Stomach (tissue), 9 donors: Measurements from ENCODE around the gene EOMES. TPM values are rescaled to one million over a fixed set of nuclear protein-coding genes. Genes with fewer than 3 reads are reported as not detected.

Experiments used
- DNase-seq, 2 donors: peaks; one replicate each; pipeline versions ENCODE4 v3.0.0 to v3.0.0-alpha.2; 2013 to 2019
- H3K27ac ChIP-seq, 5 donors: fragments of 200-600 bp in 4 of 5; sonication (generic) in 4 of 5; one replicate each; pipeline ENCODE4 v1.5.1; 2013 to 2019; ENCODE audit warnings: mild to moderate bottlenecking in 1 of 5, moderate library complexity in 1 of 5
- H3K27me3 ChIP-seq, 3 donors: fragments of 200-600 bp; sonication (generic); one replicate each; pipeline ENCODE4 v1.5.1; 2017 to 2019; ENCODE audit warnings: mixed run types in 1 of 3
- H3K36me3 ChIP-seq, 4 donors: fragments of 200-600 bp; sonication (generic); 1 replicate in 3 of 4; 2 replicates in 1 of 4; pipeline ENCODE4 v1.5.1; 2016 to 2019
- H3K4me1 ChIP-seq, 4 donors: fragments of 200-600 bp; sonication (generic); one replicate each; pipeline ENCODE4 v1.5.1; 2016 to 2019
- H3K4me3 ChIP-seq, 4 donors: fragments of 200-600 bp; sonication (generic) in 3 of 4; one replicate each; pipeline ENCODE4 v1.5.1; 2016 to 2019; ENCODE audit warnings: mild to moderate bottlenecking in 1 of 4
- H3K9me3 ChIP-seq, 4 donors: fragments of 200-600 bp; sonication (generic); one replicate each; pipeline ENCODE4 v1.5.1; 2016 to 2019
- EP300 ChIP-seq: sonication (generic); formaldehyde crosslinking; IDR thresholded peaks from one replicate; pipeline ENCODE4 v1.6.1; 2017; ENCODE audit warnings: antibody characterized with exemption
- POLR2A ChIP-seq, 4 donors: fragments of 450-650 bp; IDR thresholded peaks; one replicate each; pipeline ENCODE4 v1.6.1; 2016; ENCODE audit warnings: antibody characterized with exemption in 4 of 4, control low read depth in 2 of 4, mild to moderate bottlenecking in 1 of 4, moderate library complexity in 1 of 4
- POLR2AphosphoS5 ChIP-seq, 3 donors: sonication (generic); formaldehyde crosslinking; IDR thresholded peaks; one replicate each; pipeline ENCODE4 v1.6.1; 2016; ENCODE audit warnings: antibody characterized with exemption in 3 of 3
- WGBS, 5 donors: extraction: QIAGEN DNeasy Blood & Tissue Kit in 3 of 5; methylation state at CpG; one replicate each; pipeline versions ENCODE4 v1.1.5 to v1.1.7; 2013 to 2018; 5-methylcytosine and 5-hydroxymethylcytosine counted together
- intact Hi-C: fragments of 100-400 bp; cut with DNase I; formaldehyde crosslinking; loops from one replicate; pipeline ENCODE4 v1.15.1; 2023; ENCODE audit warnings: low total_unique reads
- polyA plus RNA-seq, 3 donors: library from polyadenylated mRNA; stranded (reverse); fragments of 200-250 nt; gene quantifications; one replicate each; pipeline ENCODE4 v1.2.3, GENCODE V29; 2013
- total RNA-seq, 5 donors: library from RNA; depleted of rRNA; stranded (reverse); fragments of >200 nt; gene quantifications; one replicate each; pipeline versions ENCODE4 v1.1.0 to v1.2.3, GENCODE V29; 2014 to 2016
- TF ChIP-seq, protein P1 (sequence below), 7 experiments: fragments of 450-650 bp in 4 of 7; fragments of 200-600 bp in 3 of 7; sonication (generic) in 3 of 7; IDR thresholded peaks; one replicate each; pipeline ENCODE4 v1.5.1; 2016 to 2019; ENCODE audit warnings: antibody characterized with exemption in 7 of 7, control low read depth in 2 of 7, mild to moderate bottlenecking in 1 of 7
- donor health status: healthy with polysubstance abuse.
- donor health status: Bipolar disorder and iron deficiency.
- donor health status: healthy.

EOMES gene
- total and polyA plus RNA-seq, 8 donors = 0.10 to 0.58 (median 0.34) TPM; not detected in 4

DNA sequence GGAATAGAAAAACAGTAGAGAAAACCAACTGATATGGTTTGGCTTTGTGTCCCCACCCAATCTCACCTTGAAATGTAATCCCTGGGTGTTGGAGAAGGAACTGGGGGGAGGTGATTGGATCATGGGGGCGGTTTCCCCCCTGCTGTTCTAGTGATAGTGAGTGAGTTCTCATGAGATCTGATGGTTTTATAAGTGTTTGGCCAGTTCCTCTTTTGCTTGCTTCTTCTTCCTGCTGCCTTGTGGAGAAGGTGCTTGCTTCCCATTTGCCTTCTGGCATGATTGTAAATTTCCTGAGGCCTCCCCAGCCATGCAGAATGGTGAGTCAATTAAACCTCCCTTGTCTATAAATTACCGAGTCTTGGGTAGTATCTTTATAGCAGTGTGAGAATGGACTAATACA is 48.4 kb downstream of the EOMES start:
- Histone ChIP-seq H3K36me3 (no peaks in the 10 kb centered on the region), H3K27me3 (no peaks in the 10 kb centered on the region), H3K4me1 (peaks cover 0 to 5% (median 3%) of the 10 kb centered on the region in 4 donors), H3K9me3 (no peaks in the 10 kb centered on the region), H3K4me3 (no peak overlapping the region), H3K27ac (no peak overlapping the region)
- 54 to 76% (median 60%) methylated on average over 2 of the region's 2 CpGs for WGBS, 5 donors
- TF ChIP-seq, protein P1, sequence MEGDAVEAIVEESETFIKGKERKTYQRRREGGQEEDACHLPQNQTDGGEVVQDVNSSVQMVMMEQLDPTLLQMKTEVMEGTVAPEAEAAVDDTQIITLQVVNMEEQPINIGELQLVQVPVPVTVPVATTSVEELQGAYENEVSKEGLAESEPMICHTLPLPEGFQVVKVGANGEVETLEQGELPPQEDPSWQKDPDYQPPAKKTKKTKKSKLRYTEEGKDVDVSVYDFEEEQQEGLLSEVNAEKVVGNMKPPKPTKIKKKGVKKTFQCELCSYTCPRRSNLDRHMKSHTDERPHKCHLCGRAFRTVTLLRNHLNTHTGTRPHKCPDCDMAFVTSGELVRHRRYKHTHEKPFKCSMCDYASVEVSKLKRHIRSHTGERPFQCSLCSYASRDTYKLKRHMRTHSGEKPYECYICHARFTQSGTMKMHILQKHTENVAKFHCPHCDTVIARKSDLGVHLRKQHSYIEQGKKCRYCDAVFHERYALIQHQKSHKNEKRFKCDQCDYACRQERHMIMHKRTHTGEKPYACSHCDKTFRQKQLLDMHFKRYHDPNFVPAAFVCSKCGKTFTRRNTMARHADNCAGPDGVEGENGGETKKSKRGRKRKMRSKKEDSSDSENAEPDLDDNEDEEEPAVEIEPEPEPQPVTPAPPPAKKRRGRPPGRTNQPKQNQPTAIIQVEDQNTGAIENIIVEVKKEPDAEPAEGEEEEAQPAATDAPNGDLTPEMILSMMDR (IDR thresholded peaks at IDR 0.05) = no peak
- no peak for TF ChIP-seq EP300
- no peak for TF ChIP-seq POLR2A (IDR thresholded peaks at IDR 0.05)
- no peak for TF ChIP-seq POLR2AphosphoS5 (IDR thresholded peaks at IDR 0.05)
- DNase-seq = no peak
- intact Hi-C loops = no loop called here

- WGBS, 5 donors = 76 to 87% (median 80%) methylated on average over 6 of the region's 6 CpGs
- peaks cover 0 to 7% (median 1%) of the 10 kb centered on the region in 4 donors for H3K4me1 ChIP-seq
- H3K36me3 ChIP-seq = no peaks in the 10 kb centered on the region
- no peak for TF ChIP-seq POLR2A (IDR thresholded peaks at IDR 0.05)
- TF ChIP-seq, protein P1 (IDR thresholded peaks at IDR 0.05) = no peak
- no peak for TF ChIP-seq POLR2AphosphoS5 (IDR thresholded peaks at IDR 0.05)
- no peak for TF ChIP-seq EP300
- H3K4me3 ChIP-seq = no peak overlapping the region
- no peak overlapping the region for H3K27ac ChIP-seq
- no peak for DNase-seq
- intact Hi-C loops = no loop called here
- no peaks in the 10 kb centered on the region for H3K9me3 ChIP-seq
- H3K27me3 ChIP-seq = no peaks in the 10 kb centered on the region
These were observed 51.0 kb downstream of the EOMES start for GRCh38 chr3:27671101-27671500.

DNA sequence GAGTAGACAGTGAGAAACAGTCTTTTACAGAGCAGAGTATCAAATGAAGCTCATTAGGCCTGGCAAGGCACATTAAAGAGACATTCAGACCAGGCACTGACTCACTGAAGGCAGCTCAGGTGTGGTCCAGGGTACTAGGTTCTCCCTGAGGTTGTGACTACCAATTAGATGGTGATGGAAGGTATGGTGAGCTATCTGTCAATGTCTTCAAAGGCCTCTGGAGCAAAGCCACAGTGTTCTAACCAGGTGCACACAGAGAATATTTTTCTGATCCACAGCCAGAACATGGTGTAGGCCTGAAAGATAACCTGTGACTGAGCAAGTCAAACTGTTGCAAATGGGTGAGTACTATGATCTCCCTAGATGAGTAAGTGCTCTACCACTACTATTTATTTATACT is 51.5 kb downstream of the EOMES start:
- H3K27ac ChIP-seq = no peak overlapping the region
- H3K36me3 ChIP-seq = no peaks in the 10 kb centered on the region
- TF ChIP-seq EP300 (no peak), POLR2AphosphoS5 (IDR thresholded peaks at IDR 0.05) (no peak), POLR2A (IDR thresholded peaks at IDR 0.05) (no peak)
- TF ChIP-seq, protein P1 (IDR thresholded peaks at IDR 0.05) = no peak
- H3K4me1 ChIP-seq = peaks cover 0 to 7% (median 1%) of the 10 kb centered on the region in 4 donors
- intact Hi-C loops = no loop called here
- H3K9me3 ChIP-seq = no peaks in the 10 kb centered on the region
- DNase-seq = no peak
- no peak overlapping the region for H3K4me3 ChIP-seq
- H3K27me3 ChIP-seq = no peaks in the 10 kb centered on the region

GRCh38 chr3:27669591-27669990 is 52.5 kb downstream of the EOMES start:
- no peak overlapping the region for H3K4me3 ChIP-seq
- H3K27ac ChIP-seq = no peak overlapping the region
- DNase-seq = no peak
- no peaks in the 10 kb centered on the region for H3K9me3 ChIP-seq
- TF ChIP-seq EP300 (no peak), POLR2A (IDR thresholded peaks at IDR 0.05) (no peak), POLR2AphosphoS5 (IDR thresholded peaks at IDR 0.05) (no peak)
- TF ChIP-seq, protein P1 (IDR thresholded peaks at IDR 0.05) = no peak
- no peaks in the 10 kb centered on the region for H3K36me3 ChIP-seq
- intact Hi-C loops = no loop called here
- 86 to 94% (median 94%) methylated on average over 2 of the region's 2 CpGs for WGBS, 5 donors
- H3K27me3 ChIP-seq = no peaks in the 10 kb centered on the region
- H3K4me1 ChIP-seq = peaks cover 0 to 7% (median 1%) of the 10 kb centered on the region in 4 donors
